PC-3 (cell line): ENCODE measurements around the gene ZNF672. TPM values are rescaled to one million over a fixed set of nuclear protein-coding genes. Genes with fewer than 3 reads are reported as not detected.

ENCODE experiments used
- ATAC-seq: fragments of 200-7000 bp; cut with Tn5 transposase; 2 replicates; pipeline ENCODE4 v1.9.1; 2020; ENCODE audit warnings: mild to moderate bottlenecking, moderate library complexity
- BruUV-seq: library from RNA; stranded (reverse); fragments of 400-500 nt; replicated peaks from 2 replicates; lab custom pipeline; 2021; lab: Mats Ljungman, UMichigan
- CTCF ChIA-PET: fragments of 300-600 bp; sonication (Branson Sonifier 250); formaldehyde crosslinking; loops from one replicate; lab custom pipeline; 2022; ENCODE audit warnings: antibody characterized with exemption; lab: Charles Lee
- POLR2A ChIA-PET: fragments of 300-600 bp; sonication (Branson Sonifier 250); formaldehyde crosslinking; loops from one replicate; lab custom pipeline; 2022; ENCODE audit warnings: antibody characterized with exemption; ENCODE audit not compliant: unreplicated experiment; lab: Charles Lee
- DNase-seq: peaks from one replicate; pipeline ENCODE4 v3.0.0-alpha.2; 2015
- H2AFZ ChIP-seq: fragments of 300-600 bp; sonication (generic); 2 replicates; pipeline ENCODE4 v1.6.0; 2016; ENCODE audit warnings: antibody characterized with exemption, low read length
- H3F3A ChIP-seq: fragments of 300-600 bp; sonication (generic); one replicate; pipeline ENCODE4 v1.6.0; 2017; ENCODE audit warnings: antibody characterized with exemption, low read length, control low read depth, mild to moderate bottlenecking; ENCODE audit not compliant: unreplicated experiment
- H3K27ac ChIP-seq: fragments of 300-600 bp; sonication (generic); 2 replicates; pipeline ENCODE4 v1.5.1; 2016; ENCODE audit warnings: mild to moderate bottlenecking, low read length
- H3K27me3 ChIP-seq: fragments of 300-600 bp; sonication (generic); 2 replicates; pipeline ENCODE4 v1.6.1; 2016; ENCODE audit warnings: low read length, mixed read lengths
- H3K36me3 ChIP-seq: fragments of 300-600 bp; sonication (generic); 2 replicates; pipeline ENCODE4 v1.6.1; 2016; ENCODE audit warnings: low read depth, mixed run types, low read length, mixed read lengths
- H3K4me1 ChIP-seq: fragments of 300-600 bp; sonication (generic); 2 replicates; pipeline ENCODE4 v1.5.1; 2016; ENCODE audit warnings: low read length; ENCODE audit not compliant: insufficient read depth
- H3K4me2 ChIP-seq: fragments of 300-600 bp; sonication (generic); 2 replicates; pipeline ENCODE4 v1.6.0; 2016; ENCODE audit warnings: low read length
- H3K4me3 ChIP-seq: fragments of 300-600 bp; sonication (generic); 2 replicates; pipeline ENCODE4 v1.5.1; 2016; ENCODE audit warnings: mild to moderate bottlenecking, low read length, mixed read lengths
- H3K79me2 ChIP-seq: fragments of 300-600 bp; sonication (generic); 2 replicates; pipeline ENCODE4 v1.6.1; 2017; ENCODE audit warnings: low read length, mixed read lengths
- H3K9ac ChIP-seq: fragments of 300-600 bp; sonication (generic); 2 replicates; pipeline ENCODE4 v1.6.0; 2016; ENCODE audit warnings: mild to moderate bottlenecking, low read length
- H3K9me2 ChIP-seq: fragments of 300-600 bp; sonication (generic); replicated peaks from 2 replicates; pipeline ENCODE4 v1.6.1; 2016; ENCODE audit warnings: mixed run types, low read length, mixed read lengths
- H3K9me3 ChIP-seq: fragments of 300-600 bp; sonication (generic); 2 replicates; pipeline ENCODE4 v1.6.1; 2016; ENCODE audit warnings: low read length, mixed read lengths
- H4K20me1 ChIP-seq: fragments of 300-600 bp; sonication (generic); 2 replicates; pipeline ENCODE4 v1.6.1; 2016; ENCODE audit warnings: low read length, mixed read lengths
- EZH2 ChIP-seq: fragments of 300-600 bp; sonication (generic); IDR thresholded peaks from one replicate; pipeline ENCODE4 v1.6.1; 2017; ENCODE audit warnings: antibody characterized with exemption, mild to moderate bottlenecking, low read length; ENCODE audit not compliant: unreplicated experiment
- EZH2phosphoT487 ChIP-seq: fragments of 300-600 bp; sonication (generic); IDR thresholded peaks from 2 replicates; pipeline ENCODE4 v1.6.1; 2018; ENCODE audit warnings: mild to moderate bottlenecking, antibody characterized with exemption, low read length, borderline replicate concordance
- intact Hi-C: fragments of 100-400 bp; cut with micrococcal nuclease; formaldehyde crosslinking; loops from 2 replicates; pipeline ENCODE4 v1.9.0; 2023
- total RNA-seq: library from RNA; depleted of rRNA; stranded (reverse); fragments of >200 nt; gene quantifications from 2 replicates; pipeline ENCODE4 v1.2.3, GENCODE V29; 2014
- TF ChIP-seq, protein P1 (sequence below): fragments of 300-600 bp; sonication (generic); conservative IDR thresholded peaks from 2 replicates; pipeline ENCODE4 v1.5.1; 2017; ENCODE audit warnings: antibody characterized with exemption, low read depth, mild to moderate bottlenecking, low read length

ZNF672 gene
- total RNA-seq, 1 experiment from 2014 or later: 83.9 TPM

- Histone ChIP-seq H2AFZ (no peak overlapping the region), H3K4me2 (peak overlapping the region; percentile 38), H3K79me2 (no peaks in the 10 kb centered on the region; the same call in 1 of the 2 replicates), H3K9me3 (no peaks in the 10 kb centered on the region), H3F3A (no peaks in the 10 kb centered on the region), H3K9me2 (no peaks in the 10 kb centered on the region), H4K20me1 (no peaks in the 10 kb centered on the region), H3K4me1 (peaks cover 22% of the 10 kb centered on the region), H3K27ac (peak overlapping the region; percentile 16), H3K27me3 (no peaks in the 10 kb centered on the region), H3K9ac (no peak overlapping the region), H3K4me3 (no peak overlapping the region), H3K36me3 (peaks cover 42% of the 10 kb centered on the region)
- DNase-seq (peak; percentile 89), ATAC-seq (peak; percentile 62)
- POLR2A ChIA-PET: no interaction called here
- intact Hi-C loops: loop anchor here (1.0 kb wide), 1 partner anchor 12 kb away; no protein-coding TSS in a partner anchor
- BruUV-seq: TSS peak; percentile 7
- TF ChIP-seq, protein P1, sequence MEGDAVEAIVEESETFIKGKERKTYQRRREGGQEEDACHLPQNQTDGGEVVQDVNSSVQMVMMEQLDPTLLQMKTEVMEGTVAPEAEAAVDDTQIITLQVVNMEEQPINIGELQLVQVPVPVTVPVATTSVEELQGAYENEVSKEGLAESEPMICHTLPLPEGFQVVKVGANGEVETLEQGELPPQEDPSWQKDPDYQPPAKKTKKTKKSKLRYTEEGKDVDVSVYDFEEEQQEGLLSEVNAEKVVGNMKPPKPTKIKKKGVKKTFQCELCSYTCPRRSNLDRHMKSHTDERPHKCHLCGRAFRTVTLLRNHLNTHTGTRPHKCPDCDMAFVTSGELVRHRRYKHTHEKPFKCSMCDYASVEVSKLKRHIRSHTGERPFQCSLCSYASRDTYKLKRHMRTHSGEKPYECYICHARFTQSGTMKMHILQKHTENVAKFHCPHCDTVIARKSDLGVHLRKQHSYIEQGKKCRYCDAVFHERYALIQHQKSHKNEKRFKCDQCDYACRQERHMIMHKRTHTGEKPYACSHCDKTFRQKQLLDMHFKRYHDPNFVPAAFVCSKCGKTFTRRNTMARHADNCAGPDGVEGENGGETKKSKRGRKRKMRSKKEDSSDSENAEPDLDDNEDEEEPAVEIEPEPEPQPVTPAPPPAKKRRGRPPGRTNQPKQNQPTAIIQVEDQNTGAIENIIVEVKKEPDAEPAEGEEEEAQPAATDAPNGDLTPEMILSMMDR: no peak
- TF ChIP-seq EZH2phosphoT487: no peak
- no peak for TF ChIP-seq EZH2
- CTCF ChIA-PET: interaction anchor here (1.3 kb wide), 1 partner anchor 107 kb away, joined by 4 read pairs; no protein-coding TSS in a partner anchor
These were observed 27.1 kb upstream of the ZNF672 start for GRCh38 chr1:248810727-248811513.

DNA sequence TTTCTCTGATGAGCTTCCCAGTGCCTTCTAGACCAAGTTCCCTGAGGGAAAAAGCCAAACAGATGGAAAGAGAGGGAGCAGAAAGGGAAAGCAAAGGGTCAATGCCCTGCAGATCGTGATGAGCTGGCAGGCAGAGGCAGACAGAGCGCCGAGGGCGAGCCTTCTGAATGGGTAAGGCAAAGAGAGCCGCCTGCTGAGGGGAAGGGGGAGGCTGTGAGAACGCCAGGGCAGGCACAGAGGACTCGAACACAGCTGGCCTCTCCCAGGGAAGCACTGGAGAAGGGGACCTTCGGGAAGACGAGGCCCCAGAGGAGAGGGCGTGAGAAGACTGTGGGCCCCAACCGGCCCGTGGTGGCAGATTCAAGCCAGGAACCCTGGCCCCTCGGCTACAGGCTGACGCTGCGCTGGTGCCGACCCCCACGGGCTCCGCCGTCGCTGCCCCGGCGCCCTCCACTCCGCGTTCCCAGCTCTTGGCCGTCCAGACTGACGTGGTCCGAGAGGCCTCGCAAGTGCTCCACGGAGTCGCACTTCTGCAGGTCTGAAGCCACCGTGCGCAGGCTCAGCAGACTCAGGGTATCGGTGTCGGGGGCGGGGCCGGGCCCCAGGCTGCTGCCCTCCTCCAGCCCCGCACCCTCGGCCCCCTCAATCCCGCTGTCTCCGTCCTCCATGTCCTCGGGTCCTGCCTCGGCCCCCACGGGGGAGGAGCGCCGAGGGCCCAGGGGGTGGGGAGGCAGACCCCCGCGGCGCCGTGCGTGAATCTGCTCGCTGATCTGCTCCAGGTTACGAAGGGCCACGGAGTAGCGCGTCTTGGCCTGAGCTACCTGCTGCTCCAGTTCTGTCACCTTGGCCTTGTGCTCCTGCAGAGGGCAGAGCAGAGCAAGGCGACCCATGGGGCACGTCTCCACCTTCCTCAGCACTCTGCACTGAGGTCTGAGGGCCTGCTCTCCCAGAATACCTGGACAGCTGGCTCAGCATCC is 26.2 kb upstream of the ZNF672 start:
- Histone ChIP-seq H3K4me2 (peak overlapping the region; percentile 38), H4K20me1 (no peaks in the 10 kb centered on the region), H3K79me2 (peaks cover 7% of the 10 kb centered on the region; the same call in 1 of the 2 replicates), H3K36me3 (peaks cover 50% of the 10 kb centered on the region), H2AFZ (no peak overlapping the region), H3K4me3 (no peak overlapping the region), H3K27me3 (no peaks in the 10 kb centered on the region), H3K9me2 (no peaks in the 10 kb centered on the region), H3F3A (no peaks in the 10 kb centered on the region), H3K9ac (no peak overlapping the region), H3K4me1 (peaks cover 22% of the 10 kb centered on the region), H3K9me3 (no peaks in the 10 kb centered on the region), H3K27ac (peak overlapping the region; percentile 16)
- DNase-seq (no peak), ATAC-seq (peak; percentile 27)
- no TSS peak for BruUV-seq
- TF ChIP-seq, protein P1: peak; percentile 49; the same call in 1 of the 2 replicates
- TF ChIP-seq EZH2 (no peak), EZH2phosphoT487 (no peak)
- ChIA-PET CTCF (interaction anchor here (1.3 kb wide), 1 partner anchor 108 kb away, joined by 4 read pairs; no protein-coding TSS in a partner anchor), POLR2A (no interaction called here)
- intact Hi-C loops: loop anchor here (1.0 kb wide), 1 partner anchor 11 kb away; no protein-coding TSS in a partner anchor
